Natural killer cell (primary cell): ENCODE data around the gene ZBTB33. TPM values are rescaled to one million over a fixed set of nuclear protein-coding genes. Genes with fewer than 3 reads are reported as not detected.

ENCODE experiments used
- ATAC-seq, 3 donors: fragments of 150-1000 bp in 2 of 3; fragments of 200-7000 bp in 1 of 3; cut with Tn5 transposase; 1 replicate in 1 of 3; 2 replicates in 2 of 3; pipeline ENCODE4 v1.10.0; 2021; ENCODE audit warnings: mild to moderate bottlenecking in 2 of 3, moderate library complexity in 2 of 3
- DNase-seq, 2 donors: peaks; one replicate each; pipeline versions ENCODE4 v3.0.0 to v3.0.0-alpha.2; 2013 to 2021; ENCODE audit warnings: mixed read lengths in 1 of 2
- H3K27ac ChIP-seq: one replicate; pipeline ENCODE4 v1.5.1; 2013; ENCODE audit warnings: mild to moderate bottlenecking, low read length
- H3K27me3 ChIP-seq: one replicate; pipeline ENCODE4 v1.6.1; 2013; ENCODE audit warnings: low read length; ENCODE audit not compliant: control insufficient read depth, insufficient read depth
- H3K36me3 ChIP-seq: one replicate; pipeline ENCODE4 v1.6.1; 2013; ENCODE audit warnings: low read length; ENCODE audit not compliant: control insufficient read depth, insufficient read depth
- H3K4me1 ChIP-seq: one replicate; pipeline ENCODE4 v1.6.1; 2013; ENCODE audit warnings: low read length; ENCODE audit not compliant: control insufficient read depth, insufficient read depth
- H3K4me3 ChIP-seq: one replicate; pipeline ENCODE4 v1.5.1; 2013; ENCODE audit warnings: low read length
- H3K9me3 ChIP-seq: one replicate; pipeline ENCODE4 v1.6.1; 2013; ENCODE audit warnings: low read length; ENCODE audit not compliant: control insufficient read depth, insufficient read depth
- H3K27ac Mint-ChIP-seq, 2 donors: one replicate each; pipeline ENCODE4 v1.8.0; 2022; ENCODE audit warnings: mild to moderate bottlenecking in 2 of 2, mixed read lengths in 2 of 2, moderate library complexity in 1 of 2
- H3K27me3 Mint-ChIP-seq, 2 donors: one replicate each; pipeline ENCODE4 v1.8.0; 2022; ENCODE audit warnings: low read depth in 2 of 2, mixed read lengths in 2 of 2
- H3K36me3 Mint-ChIP-seq: one replicate; pipeline ENCODE4 v1.8.0; 2022; ENCODE audit warnings: mixed read lengths
- H3K4me1 Mint-ChIP-seq, 2 donors: one replicate each; pipeline ENCODE4 v1.8.0; 2022; ENCODE audit warnings: mixed read lengths in 2 of 2
- H3K4me3 Mint-ChIP-seq: one replicate; pipeline ENCODE4 v1.8.0; 2022; ENCODE audit warnings: mild to moderate bottlenecking, moderate library complexity, mixed read lengths
- H3K9me3 Mint-ChIP-seq, 2 donors: one replicate each; pipeline ENCODE4 v1.8.0; 2022; ENCODE audit warnings: mixed read lengths in 2 of 2
- CTCF ChIP-seq: fragments of 200-600 bp; IDR thresholded peaks from one replicate; pipeline ENCODE4 v1.8.0; 2022; ENCODE audit warnings: antibody characterized with exemption
- WGBS: methylation state at CpG from one replicate; pipeline ENCODE4 v1.1.7; 2013; ENCODE audit warnings: missing lambda C conversion rate; ENCODE audit not compliant: insufficient coverage; 5-methylcytosine and 5-hydroxymethylcytosine counted together
- intact Hi-C: fragments of 100-400 bp; cut with micrococcal nuclease; formaldehyde crosslinking; loops from one replicate; pipeline ENCODE4 v1.14.2; 2022
- total RNA-seq, 4 donors: library from RNA; stranded (reverse); fragments of 120-200 nt in 1 of 4; gene quantifications; one replicate each; pipeline versions ENCODE4 v1.2.3 to v1.2.4, GENCODE V29; 2013 to 2022

The ZBTB33 gene
- total RNA-seq, 3 donors from 2014 or later (not counting 1 experiment from before 2014, with no cell fraction given), result 28.6 to 33.3 (median 29.2) TPM

GRCh38 chrX:120269373-120270035 lies 18.9 kb downstream of the ZBTB33 start:
- H3K9me3 Mint-ChIP-seq, result no peaks in the 10 kb centered on the region
- DNase-seq, result peak in 1 of 2 donors; percentile 62
- Histone ChIP-seq H3K27ac (no peak overlapping the region), H3K36me3 (no peaks in the 10 kb centered on the region), H3K27me3 (no peaks in the 10 kb centered on the region), H3K4me1 (no peaks in the 10 kb centered on the region), H3K9me3 (no peaks in the 10 kb centered on the region), H3K4me3 (no peak overlapping the region)
- peak; percentile 61 to 82 (median 75) for ATAC-seq
- TF ChIP-seq CTCF, result no peak
- H3K27ac Mint-ChIP-seq, result no peak overlapping the region
- no peaks in the 10 kb centered on the region for H3K4me1 Mint-ChIP-seq
- intact Hi-C loops, result no loop called here
- peaks cover 0 to 4% of the 10 kb centered on the region in 2 donors for H3K27me3 Mint-ChIP-seq
- H3K4me3 Mint-ChIP-seq, result no peak overlapping the region
- no peaks in the 10 kb centered on the region for H3K36me3 Mint-ChIP-seq
- no CpG with 5 or more reads among the region's 1 CpG for WGBS

GRCh38 chrX:120270567-120270966 lies 20.0 kb downstream of the ZBTB33 start:
- TF ChIP-seq CTCF, result no peak
- Histone ChIP-seq H3K36me3 (no peaks in the 10 kb centered on the region), H3K27me3 (no peaks in the 10 kb centered on the region), H3K27ac (no peak overlapping the region), H3K4me3 (no peak overlapping the region), H3K9me3 (no peaks in the 10 kb centered on the region), H3K4me1 (no peaks in the 10 kb centered on the region)
- Mint-ChIP-seq H3K4me1 (no peaks in the 10 kb centered on the region), H3K4me3 (no peak overlapping the region), H3K36me3 (no peaks in the 10 kb centered on the region), H3K27me3 (peaks cover 0 to 13% of the 10 kb centered on the region in 2 donors), H3K9me3 (no peaks in the 10 kb centered on the region), H3K27ac (no peak overlapping the region)
- intact Hi-C loops, result no loop called here
- WGBS, result 88% methylated on average over 4 of the region's 4 CpGs
- no peak for ATAC-seq
- no peak for DNase-seq

GRCh38 chrX:120271218-120271617 lies 20.6 kb downstream of the ZBTB33 start:
- Mint-ChIP-seq H3K4me3 (no peak overlapping the region), H3K27me3 (peaks cover 0 to 13% of the 10 kb centered on the region in 2 donors), H3K9me3 (no peaks in the 10 kb centered on the region), H3K27ac (no peak overlapping the region), H3K36me3 (no peaks in the 10 kb centered on the region), H3K4me1 (no peaks in the 10 kb centered on the region)
- DNase-seq (no peak), ATAC-seq (no peak)
- whole genome bisulfite sequencing, result no CpG with 5 or more reads among the region's 2 CpGs
- H3K9me3 ChIP-seq, result no peaks in the 10 kb centered on the region
- intact Hi-C loops, result no loop called here
- H3K27ac ChIP-seq, result no peak overlapping the region
- no peak overlapping the region for H3K4me3 ChIP-seq
- H3K4me1 ChIP-seq, result no peaks in the 10 kb centered on the region
- TF ChIP-seq CTCF, result no peak
- H3K36me3 ChIP-seq, result no peaks in the 10 kb centered on the region
- H3K27me3 ChIP-seq, result no peaks in the 10 kb centered on the region

- WGBS, result 100% methylated on average over 1 of the region's 2 CpGs
- H3K9me3 Mint-ChIP-seq, result no peaks in the 10 kb centered on the region
- Histone ChIP-seq H3K27ac (no peak overlapping the region), H3K36me3 (no peaks in the 10 kb centered on the region), H3K27me3 (no peaks in the 10 kb centered on the region), H3K4me1 (no peaks in the 10 kb centered on the region), H3K9me3 (no peaks in the 10 kb centered on the region), H3K4me3 (no peak overlapping the region)
- no peak overlapping the region for H3K4me3 Mint-ChIP-seq
- ATAC-seq, result no peak
- H3K27ac Mint-ChIP-seq, result no peak overlapping the region
- no peaks in the 10 kb centered on the region for H3K36me3 Mint-ChIP-seq
- intact Hi-C loops, result no loop called here
- DNase-seq, result no peak
- no peak for TF ChIP-seq CTCF
- no peaks in the 10 kb centered on the region for H3K4me1 Mint-ChIP-seq
- peaks cover 0 to 13% of the 10 kb centered on the region in 2 donors for H3K27me3 Mint-ChIP-seq
Measured at GRCh38 chrX:120274145-120274544, 23.5 kb downstream of the ZBTB33 start.
